HG03060 (cell line): Measurements from ENCODE around the gene CA4.
"Not testable (repeated sequence)": the region's sequence is repeated elsewhere in the genome, so short reads cannot be mapped to it uniquely, and the experiment has no call there.

ENCODE experiments used
- ATAC-seq: cut with Tn5 transposase; IDR thresholded peaks from one replicate; pipeline ENCODE4 v1.9.1; 2021; ENCODE audit warnings: low read depth, moderate number of reproducible peaks; ENCODE audit not compliant: unreplicated experiment

Gene CA4

GRCh38 chr17:60149691-60150582, at the start of gene CA4:
Gene CA4, plus strand, starts transcription at chr17:60149973. Its CDS starts 62 bp downstream, at chr17:60150035.
- ATAC-seq: no peak

- not testable (repeated sequence) for ATAC-seq
Measured at GRCh38 chr17:60100577-60100976, 49.2 kb upstream of the CA4 start.

GRCh38 chr17:60102015-60102631, 47.6 kb upstream of the CA4 start:
- not testable (repeated sequence) for ATAC-seq

GRCh38 chr17:60102632-60103096, 47.1 kb upstream of the CA4 start:
- ATAC-seq: no peak

- no peak for ATAC-seq
Measured at GRCh38 chr17:60103957-60104356, 45.8 kb upstream of the CA4 start.

- no peak for ATAC-seq
Measured at GRCh38 chr17:60106340-60107059, 43.3 kb upstream of the CA4 start.

GRCh38 chr17:60107526-60108257, 42.1 kb upstream of the CA4 start:
- ATAC-seq: no peak

GRCh38 chr17:60108309-60108708, 41.5 kb upstream of the CA4 start:
- ATAC-seq: not testable (repeated sequence)

GRCh38 chr17:60108712-60109111, 41.1 kb upstream of the CA4 start:
- ATAC-seq: no peak

- no peak for ATAC-seq
Measured at GRCh38 chr17:60109161-60109560, 40.6 kb upstream of the CA4 start.

GRCh38 chr17:60110586-60110985, 39.2 kb upstream of the CA4 start:
- ATAC-seq: no peak

- not testable (repeated sequence) for ATAC-seq
Measured at GRCh38 chr17:60111661-60112060, 38.1 kb upstream of the CA4 start.

- ATAC-seq: not testable (repeated sequence)
Measured at GRCh38 chr17:60115364-60115763, 34.4 kb upstream of the CA4 start.

- not testable (repeated sequence) for ATAC-seq
Measured at GRCh38 chr17:60116196-60116595, 33.6 kb upstream of the CA4 start.

GRCh38 chr17:60119162-60119561, 30.6 kb upstream of the CA4 start:
- not testable (repeated sequence) for ATAC-seq

- ATAC-seq: not testable (repeated sequence)
Measured at GRCh38 chr17:60119807-60120748, 29.7 kb upstream of the CA4 start.

- no peak for ATAC-seq
Measured at GRCh38 chr17:60127068-60128064, 22.4 kb upstream of the CA4 start.
